HEK293 (cell line): Measurements from ENCODE around the gene SIM2.

Experiments
- CTCF ChIP-seq: fragments of 450-650 bp; formaldehyde crosslinking; IDR thresholded peaks from 2 replicates; pipeline ENCODE4 v1.5.1; 2016; ENCODE audit warnings: missing biosample characterization, missing genetic modification characterization
- HOXD13 ChIP-seq: sonication (generic); formaldehyde crosslinking; IDR thresholded peaks from 2 replicates; pipeline ENCODE4 v1.8.0; 2022; ENCODE audit warnings: missing genetic modification reagents, borderline replicate concordance
- PRDM10 ChIP-seq: fragments of 450-650 bp; formaldehyde crosslinking; IDR thresholded peaks from 2 replicates; pipeline ENCODE4 v1.5.1; 2016; ENCODE audit warnings: missing biosample characterization, missing genetic modification characterization
- PRDM6 ChIP-seq: fragments of 450-650 bp; formaldehyde crosslinking; IDR thresholded peaks from 2 replicates; pipeline ENCODE4 v1.5.1; 2017; ENCODE audit warnings: missing biosample characterization, missing genetic modification characterization
- ZNF138 ChIP-seq: fragments of 450-650 bp; formaldehyde crosslinking; IDR thresholded peaks from 2 replicates; pipeline ENCODE4 v1.5.1; 2016; ENCODE audit warnings: missing biosample characterization, missing genetic modification characterization, borderline replicate concordance
- ZNF202 ChIP-seq: fragments of 450-650 bp; formaldehyde crosslinking; IDR thresholded peaks from 2 replicates; pipeline ENCODE4 v1.5.1; 2016; ENCODE audit warnings: missing biosample characterization, missing genetic modification characterization, borderline replicate concordance
- ZNF394 ChIP-seq: fragments of 450-650 bp; formaldehyde crosslinking; IDR thresholded peaks from 2 replicates; pipeline ENCODE4 v1.5.1; 2016; ENCODE audit warnings: missing biosample characterization, missing genetic modification characterization, mild to moderate bottlenecking, moderate library complexity, borderline replicate concordance
- ZNF596 ChIP-seq: fragments of 450-650 bp; IDR thresholded peaks from 2 replicates; pipeline ENCODE4 v1.5.0; 2018; ENCODE audit warnings: missing biosample characterization, mild to moderate bottlenecking, missing genetic modification characterization, moderate library complexity
- ZNF670 ChIP-seq: fragments of 450-650 bp; formaldehyde crosslinking; IDR thresholded peaks from 2 replicates; pipeline ENCODE4 v1.5.1; 2016; ENCODE audit warnings: missing biosample characterization, missing genetic modification characterization, low read depth
- ZNF792 ChIP-seq: fragments of 450-650 bp; formaldehyde crosslinking; IDR thresholded peaks from 2 replicates; pipeline ENCODE4 v1.5.1; 2016; ENCODE audit warnings: missing biosample characterization, missing genetic modification characterization
- ZSCAN30 ChIP-seq: fragments of 450-650 bp; IDR thresholded peaks from 2 replicates; pipeline ENCODE4 v1.5.1; 2018; ENCODE audit warnings: missing biosample characterization, mild to moderate bottlenecking, missing genetic modification characterization, moderate library complexity
- TF ChIP-seq, protein P1 (sequence below): fragments of 450-650 bp; formaldehyde crosslinking; conservative IDR thresholded peaks from 2 replicates; pipeline ENCODE4 v1.5.1; 2016; ENCODE audit warnings: low read depth, missing biosample characterization, missing genetic modification characterization

DNA sequence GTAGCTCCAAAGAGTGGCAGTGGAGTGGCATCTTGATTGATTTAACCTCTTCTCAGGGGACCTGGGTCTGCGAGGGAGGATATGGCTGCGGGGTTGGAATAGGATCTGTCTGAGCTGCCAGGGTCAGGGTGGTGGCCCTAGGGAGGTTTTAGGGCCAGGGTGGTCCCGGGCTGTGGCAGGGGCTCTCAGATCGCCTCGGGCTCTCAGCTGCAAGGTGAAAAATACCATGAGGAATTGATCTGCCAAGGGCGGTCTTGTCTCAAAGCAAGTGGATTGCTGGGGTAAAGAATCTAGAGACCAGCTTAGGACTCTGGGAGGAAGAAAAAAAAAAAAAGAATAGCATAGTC is 3.7 kb downstream of the SIM2 start:
- no peak for TF ChIP-seq ZSCAN30
- no peak for TF ChIP-seq CTCF
- no peak for TF ChIP-seq PRDM10 (tag by site-specific recombination)
- no peak for TF ChIP-seq ZNF596 (tag by site-specific recombination)
- TF ChIP-seq ZNF670 (tag by site-specific recombination): no peak
- no peak for TF ChIP-seq ZNF202 (tag by site-specific recombination)
- TF ChIP-seq PRDM6 (tag by site-specific recombination): no peak
- no peak for TF ChIP-seq ZNF792 (tag by site-specific recombination)
- TF ChIP-seq, protein P1, sequence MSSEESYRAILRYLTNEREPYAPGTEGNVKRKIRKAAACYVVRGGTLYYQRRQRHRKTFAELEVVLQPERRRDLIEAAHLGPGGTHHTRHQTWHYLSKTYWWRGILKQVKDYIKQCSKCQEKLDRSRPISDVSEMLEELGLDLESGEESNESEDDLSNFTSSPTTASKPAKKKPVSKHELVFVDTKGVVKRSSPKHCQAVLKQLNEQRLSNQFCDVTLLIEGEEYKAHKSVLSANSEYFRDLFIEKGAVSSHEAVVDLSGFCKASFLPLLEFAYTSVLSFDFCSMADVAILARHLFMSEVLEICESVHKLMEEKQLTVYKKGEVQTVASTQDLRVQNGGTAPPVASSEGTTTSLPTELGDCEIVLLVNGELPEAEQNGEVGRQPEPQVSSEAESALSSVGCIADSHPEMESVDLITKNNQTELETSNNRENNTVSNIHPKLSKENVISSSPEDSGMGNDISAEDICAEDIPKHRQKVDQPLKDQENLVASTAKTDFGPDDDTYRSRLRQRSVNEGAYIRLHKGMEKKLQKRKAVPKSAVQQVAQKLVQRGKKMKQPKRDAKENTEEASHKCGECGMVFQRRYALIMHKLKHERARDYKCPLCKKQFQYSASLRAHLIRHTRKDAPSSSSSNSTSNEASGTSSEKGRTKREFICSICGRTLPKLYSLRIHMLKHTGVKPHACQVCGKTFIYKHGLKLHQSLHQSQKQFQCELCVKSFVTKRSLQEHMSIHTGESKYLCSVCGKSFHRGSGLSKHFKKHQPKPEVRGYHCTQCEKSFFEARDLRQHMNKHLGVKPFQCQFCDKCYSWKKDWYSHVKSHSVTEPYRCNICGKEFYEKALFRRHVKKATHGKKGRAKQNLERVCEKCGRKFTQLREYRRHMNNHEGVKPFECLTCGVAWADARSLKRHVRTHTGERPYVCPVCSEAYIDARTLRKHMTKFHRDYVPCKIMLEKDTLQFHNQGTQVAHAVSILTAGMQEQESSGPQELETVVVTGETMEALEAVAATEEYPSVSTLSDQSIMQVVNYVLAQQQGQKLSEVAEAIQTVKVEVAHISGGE (tag by site-specific recombination): no peak
- no peak for TF ChIP-seq ZNF394 (tag by site-specific recombination)
- no peak for TF ChIP-seq ZNF138 (tag by site-specific recombination)
- TF ChIP-seq HOXD13 (CRISPR knock-in tag): no peak
